Left forelimb (tissue), 1 donor: ENCODE results near the gene LIM2.

Experiments
- DNase-seq: peaks from one replicate; pipeline ENCODE4 v3.0.0-alpha.2; 2018; ENCODE audit warnings: low spot score

The LIM2 gene

GRCh38 chr19:51394050-51394836, 6.5 kb upstream of the LIM2 start:
- DNase-seq, result peak; percentile 93

DNA sequence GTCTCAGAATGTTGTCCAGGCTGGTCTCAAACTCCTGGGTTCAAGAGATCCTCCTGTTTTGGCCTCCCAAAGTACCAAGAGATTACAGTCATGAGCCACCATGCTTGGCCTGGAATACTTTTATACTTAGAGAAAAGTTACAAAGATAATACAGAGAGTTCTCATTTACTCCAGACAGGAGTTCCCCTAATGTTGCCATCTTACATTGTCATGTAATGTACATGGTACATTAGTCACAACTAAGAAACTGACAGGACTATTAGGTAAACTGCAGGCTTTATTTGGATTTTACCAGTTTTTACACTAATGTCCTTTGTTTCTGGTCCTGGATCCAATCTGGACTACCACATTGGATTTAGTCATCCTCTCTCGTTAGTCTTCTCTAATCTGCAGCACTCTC, 4.9 kb upstream of the LIM2 start:
- DNase-seq, result no peak

DNA sequence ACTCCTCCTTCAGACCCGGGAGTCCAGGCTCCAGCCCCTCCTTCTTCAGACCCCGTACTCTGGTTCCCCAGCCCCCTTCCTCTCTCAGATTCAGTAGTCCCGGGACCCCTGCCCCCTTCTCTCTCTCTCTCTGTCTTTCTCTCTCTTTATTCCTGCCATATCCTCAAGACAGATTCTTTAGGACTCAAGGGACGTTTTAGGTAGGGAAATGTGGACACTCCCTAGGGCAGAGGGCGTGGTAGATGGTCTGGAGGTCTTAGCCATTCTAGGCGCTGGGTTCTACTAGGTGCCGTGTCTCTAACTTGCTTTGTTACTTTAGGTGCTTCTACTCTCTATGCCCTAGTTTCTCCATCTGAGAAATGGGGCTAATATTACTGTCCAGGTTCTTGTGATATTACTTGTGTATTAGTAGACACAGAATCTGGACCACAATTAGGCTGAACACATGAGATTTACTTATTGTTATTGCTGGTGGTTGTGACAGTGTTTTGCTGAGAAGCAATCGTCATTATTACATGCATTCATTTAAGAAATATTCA, 3.4 kb upstream of the LIM2 start:
- no peak for DNase-seq

GRCh38 chr19:51389143-51389542, 1.4 kb upstream of the LIM2 start:
- DNase-seq, result no peak

DNA sequence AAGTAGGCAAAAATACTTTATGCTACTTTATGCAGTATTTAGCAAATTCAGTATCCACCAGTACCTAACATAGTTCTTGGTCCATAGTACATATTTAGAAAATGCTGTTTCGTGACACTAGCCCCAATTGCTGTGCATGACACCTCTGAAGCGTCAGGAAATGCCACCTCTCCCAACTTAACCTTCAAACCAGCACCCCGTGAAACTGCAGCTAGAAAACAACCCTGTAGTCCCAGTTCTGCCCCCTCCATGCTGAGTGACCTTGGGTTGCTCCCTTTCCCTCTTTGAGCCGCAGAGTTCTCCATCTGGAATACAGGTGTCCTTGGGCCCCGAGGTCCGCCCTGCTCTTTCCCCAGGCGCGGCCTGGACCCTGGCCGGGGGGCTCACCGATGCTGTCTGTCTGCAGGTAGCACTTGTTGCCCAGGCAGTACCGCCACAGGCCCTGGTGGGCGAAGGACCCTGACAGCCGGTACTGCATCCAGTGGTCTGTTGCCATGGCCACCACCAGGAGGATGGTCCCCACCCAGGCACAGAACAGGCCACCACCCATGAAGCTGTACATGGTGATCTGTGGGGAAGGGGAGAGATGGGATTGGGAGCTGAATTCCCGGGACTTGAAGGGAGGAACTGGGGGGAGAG, 773 bp downstream of the LIM2 start:
- DNase-seq, result no peak

GRCh38 chr19:51382004-51382403, 5.8 kb downstream of the LIM2 start:
- no peak for DNase-seq

- no peak for DNase-seq
These were observed 7.4 kb downstream of the LIM2 start for GRCh38 chr19:51380379-51380778.

GRCh38 chr19:51377422-51377821, 10.4 kb downstream of the LIM2 start:
- no peak for DNase-seq

- no peak for DNase-seq
These were observed 12.1 kb downstream of the LIM2 start for GRCh38 chr19:51375504-51376221.

DNA sequence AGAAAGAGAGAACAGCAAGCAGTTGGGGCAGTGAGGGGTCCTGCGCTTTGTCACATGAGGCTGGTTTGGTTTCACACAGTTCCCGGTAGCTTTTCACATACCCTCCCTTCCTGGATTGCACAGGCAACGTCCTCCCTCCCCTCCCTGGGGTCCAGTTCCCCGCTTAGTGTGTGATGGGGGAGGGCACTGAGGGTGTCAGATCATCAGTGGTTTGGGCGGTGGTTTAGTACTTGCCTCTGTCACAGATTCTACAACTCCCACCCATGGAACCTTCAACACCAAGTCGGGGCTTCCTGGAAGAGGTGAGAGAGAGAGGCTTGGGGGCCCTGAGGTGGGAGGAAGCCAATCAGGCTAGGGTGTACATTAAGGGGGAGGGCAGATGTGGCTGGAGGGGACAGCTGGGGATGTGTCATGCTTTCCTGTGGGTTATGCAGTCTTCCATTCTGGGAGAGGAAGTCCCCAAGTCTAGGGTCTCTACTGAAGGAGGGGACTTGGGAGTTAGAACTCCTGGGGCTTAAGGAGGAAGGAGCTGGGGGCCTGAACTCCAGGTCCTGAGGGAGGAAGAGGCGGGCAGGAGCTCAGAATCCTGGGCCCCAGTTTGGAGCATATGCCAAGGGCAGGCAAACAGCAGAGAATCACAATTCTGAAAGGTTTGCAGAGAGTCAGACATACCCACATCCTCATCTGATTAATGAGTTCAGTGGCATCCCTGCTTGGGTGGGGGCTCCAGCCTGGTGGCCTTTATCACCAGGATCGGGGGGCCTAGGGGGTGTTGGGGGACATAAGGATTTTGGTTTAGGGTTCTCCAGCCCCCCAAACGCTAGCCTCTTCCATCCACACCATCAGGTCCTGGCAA, 14.9 kb downstream of the LIM2 start, which contains the start of gene NKG7:
Gene NKG7 (minus strand): TSS at position 6 of the 856 bp plus-strand sequence. CDS start 119 bp downstream, outside the sequence.
- DNase-seq, result no peak

DNA sequence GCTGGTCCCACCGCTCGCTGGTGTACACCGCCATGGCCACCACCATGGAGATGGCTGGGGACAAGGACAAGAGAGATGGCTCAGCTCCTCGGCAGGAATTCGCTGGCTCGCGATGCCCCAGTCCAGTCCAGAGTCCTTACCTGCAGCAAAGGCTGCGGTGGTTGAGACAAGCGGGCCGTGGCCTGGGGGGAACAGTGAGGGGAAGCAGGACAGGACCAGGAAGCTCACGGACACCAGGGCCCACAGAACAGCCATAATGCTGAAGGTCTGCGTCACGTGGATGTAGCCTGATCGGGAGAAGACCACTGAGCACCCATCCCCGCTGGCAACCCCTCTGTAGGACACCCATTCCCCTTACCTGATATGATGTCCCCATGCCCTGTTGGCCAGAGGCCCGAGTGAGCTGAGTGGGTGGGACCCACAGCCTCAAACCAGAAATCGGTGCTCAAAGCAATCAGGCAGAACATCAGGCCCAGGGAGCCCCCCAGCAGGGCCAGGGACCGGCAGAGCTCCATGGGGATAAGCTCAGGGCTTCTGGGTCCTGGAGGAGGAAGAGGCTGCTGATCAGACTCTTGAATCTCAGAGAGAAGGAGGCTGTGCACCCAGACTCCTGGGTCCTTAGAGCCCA, 15.6 kb downstream of the LIM2 start:
- no peak for DNase-seq

DNA sequence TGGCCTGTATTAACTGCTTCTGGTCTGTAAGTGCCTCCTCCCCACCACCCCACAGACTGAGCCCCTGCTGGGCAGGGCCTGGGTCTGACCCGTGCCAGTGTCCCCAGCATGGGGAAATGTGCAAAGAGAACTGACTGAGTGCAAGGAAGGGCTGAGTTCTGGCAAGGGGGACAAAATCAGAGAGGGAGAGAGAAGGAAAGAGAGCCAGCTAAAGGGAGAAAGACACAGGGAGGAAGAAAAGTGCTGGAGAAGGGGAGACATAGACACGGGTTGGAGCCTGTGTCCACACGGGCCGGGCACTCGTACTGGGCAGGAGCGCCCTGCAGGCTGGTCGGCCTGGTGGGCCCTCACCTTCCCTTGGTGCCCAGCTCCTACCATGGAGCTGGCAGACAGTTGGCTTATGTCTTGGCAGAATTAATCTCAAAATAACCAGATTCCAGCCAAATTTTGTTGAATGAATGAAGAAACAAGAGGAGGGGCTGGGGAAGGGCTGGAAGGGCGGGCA, 16.5 kb downstream of the LIM2 start:
- DNase-seq, result no peak

DNA sequence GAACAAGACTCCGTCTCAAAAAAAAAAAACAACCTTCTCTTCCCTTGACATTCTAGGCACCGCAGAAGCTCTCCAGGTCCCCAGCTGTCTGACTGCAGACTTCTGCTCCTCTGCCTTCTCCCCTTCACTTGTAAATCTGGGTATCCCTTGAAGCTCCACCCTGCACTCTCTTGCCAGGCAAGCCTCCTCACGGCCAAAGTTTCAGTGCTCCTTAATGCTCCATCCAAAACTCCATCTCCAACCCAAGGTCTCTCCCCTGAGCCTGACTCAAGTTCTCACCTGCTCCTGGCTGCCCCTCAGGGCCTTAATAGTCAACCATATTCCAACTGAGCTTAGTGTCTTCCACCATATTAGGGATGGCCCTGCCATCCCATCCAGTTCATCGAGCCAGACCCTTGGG, 17.5 kb downstream of the LIM2 start:
- no peak for DNase-seq

- DNase-seq, result no peak
These were observed 19.1 kb downstream of the LIM2 start, which contains the start of gene CLDND2 for GRCh38 chr19:51368366-51369282. Gene CLDND2 (minus strand): TSS chr19:51369003. CDS start chr19:51368577, 426 bp downstream.

DNA sequence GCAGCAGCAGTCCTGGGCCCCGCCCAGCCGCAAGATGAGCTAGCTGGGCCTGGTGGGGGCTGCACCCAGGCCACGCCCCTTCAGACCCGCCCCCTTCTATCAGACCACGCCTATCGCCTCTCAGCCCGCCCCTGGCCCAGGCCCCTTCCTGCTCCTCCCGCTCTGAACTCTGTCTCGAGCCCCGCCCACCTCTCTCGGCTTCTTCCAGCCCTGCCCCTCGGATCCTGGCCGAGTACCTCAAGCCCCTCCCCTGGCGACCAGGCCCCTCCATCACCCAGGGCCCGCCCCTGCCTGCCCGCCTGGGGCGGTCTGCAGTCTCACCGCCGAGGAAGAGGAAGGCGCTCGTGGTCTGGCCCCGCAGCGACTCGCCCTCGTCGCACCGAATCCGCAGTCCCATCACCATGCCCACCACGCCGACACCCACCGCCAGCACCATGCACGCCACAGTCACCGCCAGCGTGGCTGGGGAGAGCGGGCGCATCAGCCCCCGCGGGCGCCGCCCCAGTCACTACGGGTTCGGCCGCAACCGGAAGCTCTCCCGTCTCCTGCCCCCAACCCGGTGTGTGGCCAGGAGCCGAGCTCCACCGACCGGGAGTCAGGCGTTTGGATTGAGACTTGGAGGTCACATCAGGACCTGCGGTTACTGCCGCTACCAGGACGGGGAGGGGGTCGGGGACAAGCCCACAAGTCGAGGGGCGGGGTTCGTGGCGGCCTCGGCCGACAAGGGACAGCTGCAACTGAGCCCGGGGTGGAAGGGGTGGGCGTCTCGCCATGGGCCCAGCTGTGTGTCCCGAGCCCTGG, 20.0 kb downstream of the LIM2 start:
- DNase-seq, result peak; percentile 100

- no peak for DNase-seq
These were observed 20.6 kb downstream of the LIM2 start for GRCh38 chr19:51367255-51367564.

DNA sequence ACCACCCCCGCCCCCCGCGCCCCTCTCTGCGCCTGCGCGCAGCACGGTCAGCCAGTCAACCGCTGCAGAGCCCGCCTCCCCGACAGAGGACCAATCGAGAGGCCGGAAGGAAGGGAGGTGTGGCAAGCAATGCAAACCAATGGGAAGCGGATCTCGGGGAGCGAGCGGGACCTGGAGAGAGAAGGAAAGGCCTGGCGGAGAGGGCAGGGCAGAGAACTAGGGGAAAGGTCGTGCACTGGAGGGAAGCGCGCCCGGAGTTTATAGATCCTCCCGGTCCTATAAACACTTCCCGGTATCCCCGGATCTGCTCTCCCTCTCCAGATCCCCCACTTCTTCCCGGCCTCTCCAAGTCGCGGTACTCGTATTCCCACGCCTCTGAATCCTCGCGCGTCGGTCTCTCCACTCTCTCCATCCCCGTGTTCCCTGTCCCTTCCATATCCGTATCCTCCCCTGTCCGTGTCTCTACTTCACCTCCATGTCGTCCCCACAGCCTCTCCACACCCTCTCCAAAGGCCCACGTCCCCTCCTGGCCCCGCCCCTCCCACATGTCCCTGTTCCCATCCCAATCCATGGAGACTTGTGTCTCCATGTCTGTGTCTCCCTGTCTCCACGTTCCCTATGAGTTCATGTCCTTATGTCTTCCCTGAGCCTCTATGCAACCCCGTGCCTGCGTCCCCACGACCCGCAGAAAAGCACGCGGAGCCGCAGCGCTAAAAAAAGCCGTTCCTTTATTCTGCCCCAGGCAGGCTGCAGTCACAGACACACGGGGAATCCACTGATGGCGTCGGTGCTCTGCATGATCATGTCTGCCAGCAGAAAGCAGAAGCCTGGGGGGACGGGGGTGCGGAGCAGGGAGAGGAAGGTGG, 21.2 kb downstream of the LIM2 start:
- DNase-seq, result peak; percentile 98

- no peak for DNase-seq
These were observed 21.8 kb downstream of the LIM2 start, which contains the start of gene ETFB for GRCh38 chr19:51365965-51366388. Gene ETFB (minus strand): TSS chr19:51366388. CDS start chr19:51366326, 62 bp downstream.
